Measurements from ENCODE around the gene C16orf96. TPM values are rescaled to one million over a fixed set of nuclear protein-coding genes. Genes with fewer than 3 reads are reported as not detected.

C16orf96 gene
- polyA plus RNA-seq, 1 donor, result 1.1 TPM

GRCh38 chr16:4525634-4526277 lies 30.4 kb upstream of the C16orf96 start:
- DNase-seq, result no peak

- no peak for DNase-seq
Measured at GRCh38 chr16:4529085-4530060, 26.8 kb upstream of the C16orf96 start.

DNA sequence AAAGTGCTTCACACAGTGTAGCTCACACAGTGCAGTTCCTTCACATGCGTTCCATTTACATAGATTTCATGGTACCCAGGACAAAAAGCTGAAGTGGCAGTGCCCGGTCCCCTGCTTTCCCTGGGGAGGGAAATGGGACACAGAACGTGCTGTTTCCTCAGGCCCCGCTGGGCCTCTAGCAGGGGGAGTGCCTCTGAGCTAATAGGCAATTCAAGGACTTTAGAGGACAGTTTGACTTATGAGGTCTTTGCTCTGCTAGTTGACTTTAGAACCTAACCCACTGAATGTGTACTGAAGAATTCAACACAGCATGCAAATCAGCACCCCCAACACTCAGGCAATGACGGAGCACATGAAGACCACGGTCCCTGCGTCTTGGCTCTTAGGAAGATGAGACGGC lies 24.3 kb upstream of the C16orf96 start:
- no peak for DNase-seq

DNA sequence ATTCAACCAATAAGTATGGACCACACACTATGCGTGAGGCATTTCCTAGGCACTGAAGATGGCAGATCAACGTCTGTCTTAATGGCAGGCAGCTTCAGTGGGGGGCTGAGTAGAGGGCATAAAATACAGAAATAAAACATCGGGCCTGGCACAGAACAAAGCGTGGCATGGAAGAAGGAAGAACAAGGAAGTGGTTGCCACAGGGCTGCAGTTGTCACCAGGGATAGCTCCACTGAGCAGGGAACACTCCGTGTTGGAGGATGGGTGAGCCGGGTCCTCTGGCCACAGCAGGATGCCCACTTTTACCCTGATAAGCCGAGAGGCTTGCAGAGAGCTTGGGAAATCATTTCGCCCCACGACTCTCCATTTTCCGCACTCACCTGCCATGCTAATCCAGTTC lies 23.9 kb upstream of the C16orf96 start:
- DNase-seq, result no peak

- no peak for DNase-seq
Measured at GRCh38 chr16:4533490-4533889, 22.6 kb upstream of the C16orf96 start.

DNA sequence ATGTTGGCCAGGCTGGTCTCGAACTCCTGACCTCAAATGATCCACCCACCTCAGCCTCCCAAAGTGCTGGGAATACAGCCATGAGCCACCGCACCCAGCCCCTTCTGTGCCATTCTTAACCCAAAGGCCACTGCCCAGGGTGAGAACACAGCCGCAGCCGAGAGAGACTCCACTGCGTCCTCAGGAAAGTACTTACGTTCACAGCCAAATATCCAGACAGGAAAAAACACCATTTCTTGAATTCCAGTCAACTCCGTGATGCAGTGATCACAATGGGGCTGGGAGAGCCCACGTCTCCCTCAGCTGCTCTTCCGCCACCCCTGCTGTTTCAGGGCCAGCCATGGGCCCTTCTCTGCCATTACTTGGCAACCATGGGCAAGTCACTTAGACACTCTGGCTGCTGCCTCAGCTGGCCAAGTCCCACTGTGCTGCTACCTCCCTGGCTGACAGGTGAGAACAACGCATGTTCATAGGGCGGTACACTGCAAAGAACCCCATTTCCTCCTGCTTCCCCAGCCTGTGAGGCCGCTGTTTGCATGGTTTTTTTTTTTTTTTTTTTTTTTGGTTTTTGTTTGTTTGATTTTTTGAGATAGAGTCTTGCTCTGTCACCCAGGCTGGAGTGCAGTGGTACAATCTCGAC lies 21.9 kb upstream of the C16orf96 start:
- DNase-seq, result no peak

DNA sequence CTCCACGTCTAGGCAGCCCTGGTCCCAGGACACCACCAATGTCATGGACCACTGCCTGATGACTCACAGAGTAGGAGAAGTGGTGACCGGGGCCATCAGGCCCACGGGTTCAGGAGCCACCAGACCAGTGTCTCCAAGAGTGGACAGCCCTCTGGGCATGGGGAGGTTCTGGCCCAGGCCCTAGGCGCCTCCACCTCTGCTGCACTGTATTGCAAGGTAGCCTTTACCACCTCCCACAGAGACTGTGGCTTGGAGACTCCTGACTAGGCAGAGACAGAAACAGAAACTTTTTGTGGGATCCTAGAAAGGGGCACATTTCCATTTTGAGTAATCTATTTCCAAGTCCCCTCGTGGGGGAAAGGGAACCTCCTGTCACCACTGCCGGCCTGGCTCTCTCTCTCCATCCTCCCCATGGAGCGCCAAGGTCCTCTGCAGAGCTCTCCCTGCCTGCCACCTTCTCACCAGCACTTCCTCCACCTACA lies 20.5 kb upstream of the C16orf96 start:
- DNase-seq, result no peak

- DNase-seq, result no peak
Measured at GRCh38 chr16:4536391-4537106, 19.6 kb upstream of the C16orf96 start.

GRCh38 chr16:4537376-4538343 lies 18.5 kb upstream of the C16orf96 start:
- no peak for DNase-seq

- DNase-seq, result peak; percentile 96
Measured at GRCh38 chr16:4538350-4539235, 17.5 kb upstream of the C16orf96 start, which contains the start of gene CDIP1. Gene CDIP1 (minus strand): TSS chr16:4538773. CDS start chr16:4514130, 24,643 bp downstream.

GRCh38 chr16:4539716-4540284 lies 16.3 kb upstream of the C16orf96 start:
- DNase-seq, result no peak

DNA sequence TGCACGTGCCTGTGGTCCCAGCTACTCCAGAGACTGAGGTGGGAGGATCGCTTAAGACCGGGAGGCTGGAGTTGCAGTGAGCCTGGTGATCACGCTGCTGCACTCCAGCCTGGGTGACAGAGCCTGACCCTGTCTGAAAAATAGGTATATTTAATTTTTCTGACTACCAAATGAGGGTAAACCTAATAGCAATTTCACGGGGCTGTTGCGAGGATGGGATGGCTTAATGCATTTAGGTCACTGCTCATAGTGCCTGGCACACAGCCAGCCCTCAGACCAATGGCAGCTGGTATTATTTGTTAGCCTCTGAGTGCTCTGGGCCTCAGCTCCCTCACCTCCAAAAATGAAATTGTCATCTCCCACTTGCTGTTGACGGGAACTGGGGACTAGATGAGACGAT lies 11.7 kb upstream of the C16orf96 start:
- DNase-seq, result no peak

DNA sequence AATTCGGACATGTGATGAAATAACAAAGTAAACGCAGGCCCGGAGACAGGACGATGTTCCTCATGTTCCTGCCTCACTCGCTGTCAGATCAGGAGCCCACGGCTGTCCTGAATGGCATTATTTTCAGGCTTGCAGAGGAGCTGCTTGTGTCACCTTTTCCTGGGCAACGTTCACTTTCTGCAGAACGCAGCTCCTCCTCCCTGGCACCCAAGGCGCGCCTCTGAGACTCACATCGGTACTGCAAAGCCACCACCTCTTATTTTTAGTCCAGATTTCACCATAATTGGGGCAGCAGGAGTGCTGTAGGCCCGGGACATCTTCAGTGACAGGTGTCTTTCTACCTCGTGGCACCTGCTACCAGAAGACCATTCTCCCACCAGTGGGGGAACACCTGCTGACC lies 8.0 kb upstream of the C16orf96 start:
- DNase-seq, result no peak

DNA sequence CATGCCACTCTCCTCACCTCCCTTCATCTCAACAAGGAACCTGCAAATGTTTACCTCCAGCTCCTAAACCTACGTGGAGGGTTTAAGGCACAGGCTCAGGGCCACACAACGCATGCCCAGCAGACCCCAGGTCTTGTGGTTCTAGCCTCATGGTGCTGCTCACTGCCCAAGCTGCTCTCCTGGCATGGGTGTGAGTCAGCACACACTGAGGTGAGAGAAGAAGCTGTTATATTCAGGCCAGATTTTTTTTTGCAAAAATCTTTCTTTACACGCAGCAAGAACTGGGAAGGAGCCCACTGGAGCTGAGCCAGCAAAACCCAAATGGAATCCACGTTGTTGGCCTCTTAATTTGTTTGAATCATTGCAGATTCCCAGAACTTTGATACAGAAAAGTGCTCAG lies 5.5 kb upstream of the C16orf96 start:
- no peak for DNase-seq

GRCh38 chr16:4552541-4552940 lies 3.6 kb upstream of the C16orf96 start:
- DNase-seq, result no peak

DNA sequence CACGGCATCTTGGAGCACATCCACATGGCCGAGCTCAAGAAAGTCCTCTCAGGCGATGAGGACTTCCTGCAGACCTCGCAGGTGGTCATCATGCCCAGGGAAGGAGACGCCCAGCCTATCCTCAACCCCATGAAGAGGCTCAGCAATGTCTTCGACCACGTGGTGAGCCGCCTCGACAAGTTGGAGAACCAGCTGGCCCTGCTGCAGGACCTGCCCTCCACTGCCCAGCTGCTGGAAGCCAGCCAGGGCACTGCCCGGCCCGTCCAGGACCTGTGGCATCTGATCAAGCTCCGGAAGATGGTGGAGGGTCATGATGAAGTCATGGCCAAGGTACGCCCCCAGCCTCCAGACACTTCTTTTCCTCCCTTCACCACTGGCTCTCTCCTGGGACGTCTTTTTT lies 440 bp downstream of the C16orf96 start:
- no peak for DNase-seq

DNA sequence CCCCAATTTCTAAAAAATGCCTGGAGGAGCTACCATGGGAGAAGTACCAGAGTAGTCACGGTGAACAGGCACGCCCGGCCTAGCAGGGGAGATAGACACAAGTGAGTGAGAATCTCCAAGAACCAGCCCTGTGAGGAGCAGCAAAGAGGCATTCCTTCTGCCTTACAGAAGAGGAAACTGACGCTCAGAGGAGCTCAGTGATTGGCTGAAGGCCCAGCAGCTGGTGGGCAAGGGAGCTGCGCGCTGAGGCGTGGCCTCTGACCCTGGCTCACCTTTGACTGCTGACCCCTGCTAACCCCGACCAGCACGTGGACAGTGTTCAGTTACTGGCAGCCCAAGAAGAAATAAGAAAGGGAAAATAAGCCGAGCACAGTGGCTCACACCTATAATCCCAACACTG lies 1.8 kb downstream of the C16orf96 start:
- no peak for DNase-seq

DNA sequence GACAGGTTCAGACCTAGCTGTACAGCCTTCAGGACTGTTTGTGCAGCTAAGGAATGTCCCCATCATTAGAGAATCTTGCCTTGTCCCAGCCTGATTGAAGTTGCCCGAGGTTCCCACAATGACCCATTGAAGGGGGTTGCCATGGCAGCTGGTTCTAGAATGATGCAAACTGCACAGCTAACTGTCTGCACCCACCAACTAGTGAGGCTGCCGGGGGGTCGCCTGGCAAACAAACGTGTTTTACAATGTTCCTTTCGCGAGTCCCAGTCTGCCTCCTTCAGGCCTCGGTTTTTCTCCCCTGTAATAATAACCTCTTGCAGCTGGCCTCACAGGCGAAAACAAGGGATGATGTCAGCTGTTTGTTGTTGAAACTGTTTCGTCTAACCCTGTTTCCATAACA lies 5.5 kb downstream of the C16orf96 start:
- DNase-seq, result no peak

- DNase-seq, result no peak
Measured at GRCh38 chr16:4564661-4565267, 8.6 kb downstream of the C16orf96 start.

Data from hindlimb muscle (tissue), 1 donor.